ENCODE measurements around the gene MORN4. TPM values are rescaled to one million over a fixed set of nuclear protein-coding genes. Genes with fewer than 3 reads are reported as not detected.
"Not testable (repeated sequence)": the region's sequence is repeated elsewhere in the genome, so short reads cannot be mapped to it uniquely, and the experiment has no call there.

Gene MORN4
- total and polyA plus RNA-seq, 2 donors: 5.9 to 7.6 TPM

DNA sequence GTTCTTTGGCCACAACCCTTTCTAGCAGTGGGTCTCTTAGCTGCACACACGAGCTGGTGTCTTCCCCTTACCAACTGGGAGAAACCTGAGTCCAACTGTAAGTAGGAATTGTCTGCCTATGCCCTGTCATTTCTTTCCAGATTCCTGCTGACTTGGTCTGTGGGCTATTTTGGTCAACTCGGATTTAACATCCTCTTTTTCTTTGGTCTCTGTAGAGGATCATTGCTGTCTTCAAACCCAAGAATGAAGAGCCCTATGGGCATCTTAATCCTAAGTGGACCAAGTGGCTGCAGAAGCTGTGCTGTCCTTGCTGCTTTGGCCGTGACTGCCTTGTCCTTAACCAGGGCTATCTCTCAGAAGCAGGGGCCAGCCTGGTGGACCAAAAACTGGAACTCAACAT is 17.4 kb upstream of the MORN4 start:
- no peak for DNase-seq (ENCODE audit: extremely low spot score)
- Histone ChIP-seq H3K4me1 (ENCODE audit: insufficient read depth) (no peaks in the 10 kb centered on the region), H3K27ac (ENCODE audit: low read depth) (no peak overlapping the region), H3K4me3 (ENCODE audit: low read depth, low read length) (no peak overlapping the region), H3K36me3 (ENCODE audit: insufficient read depth) (peaks cover 3% of the 10 kb centered on the region)
- 92% methylated on average over 3 of the region's 3 CpGs for WGBS

GRCh38 chr10:97649405-97649750 is 16.1 kb upstream of the MORN4 start:
- not testable (repeated sequence) for H3K4me1 ChIP-seq (ENCODE audit: insufficient read depth); DNase-seq (ENCODE audit: extremely low spot score); H3K36me3 ChIP-seq (ENCODE audit: insufficient read depth); H3K27ac ChIP-seq (ENCODE audit: low read depth); H3K4me3 ChIP-seq (ENCODE audit: low read depth, low read length)
- WGBS: 92% methylated on average over 4 of the region's 4 CpGs

- WGBS: 67% methylated on average over 5 of the region's 5 CpGs
- Histone ChIP-seq H3K27ac (ENCODE audit: low read depth) (peak overlapping the region; percentile 26), H3K36me3 (ENCODE audit: insufficient read depth) (peaks cover 2% of the 10 kb centered on the region), H3K4me3 (ENCODE audit: low read depth, low read length) (no peak overlapping the region), H3K4me1 (ENCODE audit: insufficient read depth) (no peaks in the 10 kb centered on the region)
- no peak for DNase-seq (ENCODE audit: extremely low spot score)
Measured at GRCh38 chr10:97648562-97649404, 15.5 kb upstream of the MORN4 start.

GRCh38 chr10:97647556-97647955 is 14.3 kb upstream of the MORN4 start:
- DNase-seq (ENCODE audit: extremely low spot score): no peak
- Histone ChIP-seq H3K4me1 (ENCODE audit: insufficient read depth) (no peaks in the 10 kb centered on the region), H3K27ac (ENCODE audit: low read depth) (no peak overlapping the region), H3K4me3 (ENCODE audit: low read depth, low read length) (no peak overlapping the region), H3K36me3 (ENCODE audit: insufficient read depth) (peaks cover 2% of the 10 kb centered on the region)
- 88% methylated on average over 1 of the region's 1 CpG for WGBS

DNA sequence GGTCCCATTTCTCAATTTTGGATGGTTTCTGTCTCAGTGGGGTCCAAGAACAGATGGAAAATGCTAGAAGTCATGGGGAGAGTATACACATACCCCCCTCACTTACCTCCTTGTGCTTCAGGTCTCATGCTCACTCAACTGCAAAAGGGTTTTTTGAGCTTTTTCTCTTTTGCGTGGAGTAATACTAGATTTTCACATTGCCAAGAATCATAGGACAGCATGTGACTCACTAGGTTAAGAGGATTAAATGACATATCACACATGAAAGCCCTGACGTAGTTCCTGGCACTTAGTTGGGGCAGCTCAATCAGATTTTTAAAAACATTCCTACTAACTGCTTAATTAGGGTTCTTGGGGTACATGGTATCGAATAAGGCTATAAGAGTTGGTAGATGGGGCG is 11.6 kb upstream of the MORN4 start:
- H3K4me3 ChIP-seq (ENCODE audit: low read depth, low read length): no peak overlapping the region
- no peaks in the 10 kb centered on the region for H3K4me1 ChIP-seq (ENCODE audit: insufficient read depth)
- 95% methylated on average over 4 of the region's 4 CpGs for whole genome bisulfite sequencing
- no peak for DNase-seq (ENCODE audit: extremely low spot score)
- no peak overlapping the region for H3K27ac ChIP-seq (ENCODE audit: low read depth)
- H3K36me3 ChIP-seq (ENCODE audit: insufficient read depth): peaks cover 2% of the 10 kb centered on the region

DNA sequence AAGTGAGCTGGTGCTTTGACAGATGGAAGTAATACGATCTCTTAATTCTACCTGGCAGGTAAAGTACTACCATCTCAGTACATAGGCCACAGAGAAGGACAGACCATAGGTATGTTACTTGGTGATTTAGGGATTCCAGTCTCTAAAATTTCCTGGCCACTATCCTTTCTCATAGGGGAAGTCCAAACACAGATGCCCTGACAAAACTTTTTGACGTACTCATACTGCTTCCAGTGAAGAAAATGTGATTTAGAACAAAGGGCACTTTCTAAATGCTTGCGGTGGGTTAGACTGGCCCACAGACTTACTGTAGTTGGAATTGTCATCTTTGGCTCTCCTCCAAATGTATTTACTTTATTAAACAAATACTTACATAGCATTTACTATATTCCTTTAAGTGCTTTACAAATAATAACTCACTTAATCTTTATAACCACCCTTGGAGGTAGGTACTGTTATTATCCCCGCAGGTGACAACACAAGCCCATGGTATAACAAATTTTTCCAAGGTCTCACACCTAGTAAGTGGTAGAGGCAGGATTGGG is 10.2 kb upstream of the MORN4 start:
- DNase-seq (ENCODE audit: extremely low spot score): no peak
- Histone ChIP-seq H3K4me1 (ENCODE audit: insufficient read depth) (no peaks in the 10 kb centered on the region), H3K36me3 (ENCODE audit: insufficient read depth) (peaks cover 2% of the 10 kb centered on the region), H3K4me3 (ENCODE audit: low read depth, low read length) (no peak overlapping the region), H3K27ac (ENCODE audit: low read depth) (no peak overlapping the region)
- 90% methylated on average over 4 of the region's 4 CpGs for WGBS

DNA sequence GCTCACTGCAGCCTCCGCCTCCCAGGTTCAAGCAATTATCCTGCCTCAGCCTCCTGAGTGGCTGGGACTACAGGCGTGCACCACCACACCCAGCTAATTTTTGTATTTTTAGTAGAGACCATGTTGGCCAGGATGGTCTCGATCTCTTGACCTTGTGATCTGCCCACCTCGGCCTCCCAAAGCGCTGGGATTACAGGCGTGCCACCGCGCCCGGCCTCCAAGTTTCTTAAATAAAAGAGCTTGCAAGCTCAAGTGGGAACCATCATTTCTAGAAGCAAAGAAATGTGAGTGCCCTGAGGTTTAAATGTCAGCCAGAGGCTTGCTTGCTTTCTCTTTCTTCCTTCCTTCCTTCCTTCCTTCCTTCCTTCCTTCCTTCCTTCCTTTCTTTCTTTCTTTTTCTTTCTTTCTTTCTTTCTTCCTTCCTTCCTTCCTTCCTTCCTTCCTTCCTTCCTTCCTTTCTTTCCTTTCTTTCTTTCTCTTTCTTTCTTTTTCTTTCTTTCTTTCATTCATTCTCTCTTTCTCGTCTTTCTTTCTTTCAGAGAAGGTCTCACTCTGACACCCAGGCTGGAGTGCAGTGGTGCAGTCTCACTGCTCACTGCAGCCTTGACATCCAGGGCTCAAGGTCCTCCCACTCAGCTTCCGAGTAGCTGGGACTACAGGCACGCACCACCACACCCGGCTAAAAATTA is 9.3 kb upstream of the MORN4 start:
- DNase-seq (ENCODE audit: extremely low spot score); H3K36me3 ChIP-seq (ENCODE audit: insufficient read depth): not testable (repeated sequence)
- 97% methylated on average over 13 of the region's 13 CpGs for WGBS

DNA sequence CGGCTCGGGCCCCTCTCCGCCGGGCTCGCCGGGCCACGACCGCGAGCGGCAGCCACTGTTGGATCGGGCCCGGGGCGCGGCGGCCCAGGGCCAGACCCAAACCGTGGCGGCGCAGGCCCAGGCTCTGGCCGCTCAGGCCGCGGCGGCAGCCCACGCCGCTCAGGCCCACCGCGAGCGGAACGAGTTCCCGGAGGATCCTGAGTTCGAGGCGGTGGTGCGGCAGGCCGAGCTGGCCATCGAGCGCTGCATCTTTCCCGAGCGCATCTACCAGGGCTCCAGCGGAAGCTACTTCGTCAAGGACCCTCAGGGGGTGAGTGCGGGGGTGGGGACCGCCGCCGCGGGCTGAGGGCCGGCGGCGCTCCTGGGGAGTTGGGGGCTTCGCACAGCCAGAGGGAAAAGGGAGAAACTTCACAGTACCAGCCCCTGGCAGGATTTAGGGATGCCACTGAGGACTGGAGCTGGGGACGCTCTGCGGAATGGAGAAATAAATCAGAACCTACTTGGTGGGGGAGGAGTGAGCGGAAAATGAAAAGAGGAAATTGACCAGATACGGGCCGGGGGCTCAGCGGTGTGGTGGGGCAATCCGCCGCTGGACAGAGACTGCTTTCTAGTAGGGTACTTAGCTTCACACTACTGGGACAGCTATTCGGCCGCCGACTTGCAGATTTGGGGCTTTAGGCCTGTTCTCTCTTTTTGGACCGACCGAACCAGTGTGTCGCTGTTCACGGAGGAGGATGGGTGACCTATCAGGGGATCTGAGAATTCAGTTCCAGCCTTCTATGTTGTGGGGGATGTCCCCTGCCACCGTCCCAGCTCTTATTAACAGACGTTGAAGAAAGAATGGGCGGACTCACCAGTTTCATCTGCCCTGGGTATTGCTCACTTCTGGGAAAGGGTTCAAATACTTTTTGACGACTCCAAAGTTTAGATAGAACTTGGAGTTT is 7.8 kb upstream of the MORN4 start:
- H3K4me1 ChIP-seq (ENCODE audit: insufficient read depth): no peaks in the 10 kb centered on the region
- DNase-seq (ENCODE audit: extremely low spot score): no peak
- H3K27ac ChIP-seq (ENCODE audit: low read depth): peak overlapping the region; percentile 82

More for the DNA sequence above, 9.3 kb upstream of the MORN4 start:
- H3K27ac ChIP-seq (ENCODE audit: low read depth); H3K4me1 ChIP-seq (ENCODE audit: insufficient read depth); H3K4me3 ChIP-seq (ENCODE audit: low read depth, low read length): not testable (repeated sequence)

DNA sequence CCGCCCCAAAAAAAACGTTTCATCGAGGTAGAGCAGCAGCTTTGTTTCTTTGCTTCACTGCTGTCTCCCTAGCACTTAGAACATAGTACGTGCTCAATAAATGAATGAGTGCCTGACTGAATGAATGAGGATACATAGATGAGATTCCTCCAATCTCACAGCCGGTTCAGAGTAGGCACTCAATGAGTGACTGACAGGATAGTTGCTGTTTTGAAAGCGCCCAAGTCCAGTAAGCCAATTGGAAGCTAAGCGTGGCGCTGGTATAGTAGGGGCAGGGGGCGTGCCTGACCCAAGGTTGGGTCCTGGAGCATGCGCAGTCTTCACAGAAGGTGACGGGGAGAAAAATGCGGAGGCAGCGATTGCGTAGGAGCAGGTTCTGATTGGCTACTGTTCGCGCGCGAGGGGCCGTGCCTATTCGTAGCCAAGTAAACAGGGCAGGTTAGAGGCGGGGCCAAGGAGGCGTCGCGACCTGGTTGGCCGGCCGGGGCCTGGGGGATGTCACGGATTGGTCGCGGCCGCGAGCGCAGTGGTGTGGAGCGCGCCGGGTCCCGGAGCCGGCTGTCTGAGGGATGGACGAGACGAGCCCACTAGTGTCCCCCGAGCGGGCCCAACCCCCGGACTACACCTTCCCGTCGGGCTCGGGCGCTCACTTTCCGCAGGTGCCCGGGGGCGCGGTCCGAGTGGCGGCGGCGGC is 7.0 kb upstream of the MORN4 start, which contains the start of gene PI4K2A:
Gene PI4K2A (plus strand): TSS at position 498 of the 694 bp plus-strand sequence. CDS start 72 bp downstream, at position 570.
- no peaks in the 10 kb centered on the region for H3K4me1 ChIP-seq (ENCODE audit: insufficient read depth)
- peaks cover 2% of the 10 kb centered on the region for H3K36me3 ChIP-seq (ENCODE audit: insufficient read depth)
- DNase-seq (ENCODE audit: extremely low spot score): peak; percentile 96
- peak within 1 kb of the TSS; percentile 82 for H3K27ac ChIP-seq (ENCODE audit: low read depth)
- WGBS: 2% methylated on average over 54 of the region's 54 CpGs
- peak within 1 kb of the TSS; percentile 88 for H3K4me3 ChIP-seq (ENCODE audit: low read depth, low read length)

More for the DNA sequence above, 7.8 kb upstream of the MORN4 start:
- under 1% methylated on average over 67 of the region's 67 CpGs for WGBS
- H3K4me3 ChIP-seq (ENCODE audit: low read depth, low read length): peak overlapping the region; percentile 88
- H3K36me3 ChIP-seq (ENCODE audit: insufficient read depth): peaks cover 2% of the 10 kb centered on the region

GRCh38 chr10:97639090-97639489 is 5.8 kb upstream of the MORN4 start:
- DNase-seq (ENCODE audit: extremely low spot score); H3K4me1 ChIP-seq (ENCODE audit: insufficient read depth); H3K27ac ChIP-seq (ENCODE audit: low read depth); H3K4me3 ChIP-seq (ENCODE audit: low read depth, low read length); H3K36me3 ChIP-seq (ENCODE audit: insufficient read depth): not testable (repeated sequence)
- 88% methylated on average over 3 of the region's 3 CpGs for WGBS

- Histone ChIP-seq H3K4me1 (ENCODE audit: insufficient read depth) (no peaks in the 10 kb centered on the region), H3K4me3 (ENCODE audit: low read depth, low read length) (no peak overlapping the region), H3K36me3 (ENCODE audit: insufficient read depth) (no peaks in the 10 kb centered on the region), H3K27ac (ENCODE audit: low read depth) (no peak overlapping the region)
- WGBS: 89% methylated on average over 1 of the region's 1 CpG
- no peak for DNase-seq (ENCODE audit: extremely low spot score)
Measured at GRCh38 chr10:97635577-97635976, 2.3 kb upstream of the MORN4 start.

DNA sequence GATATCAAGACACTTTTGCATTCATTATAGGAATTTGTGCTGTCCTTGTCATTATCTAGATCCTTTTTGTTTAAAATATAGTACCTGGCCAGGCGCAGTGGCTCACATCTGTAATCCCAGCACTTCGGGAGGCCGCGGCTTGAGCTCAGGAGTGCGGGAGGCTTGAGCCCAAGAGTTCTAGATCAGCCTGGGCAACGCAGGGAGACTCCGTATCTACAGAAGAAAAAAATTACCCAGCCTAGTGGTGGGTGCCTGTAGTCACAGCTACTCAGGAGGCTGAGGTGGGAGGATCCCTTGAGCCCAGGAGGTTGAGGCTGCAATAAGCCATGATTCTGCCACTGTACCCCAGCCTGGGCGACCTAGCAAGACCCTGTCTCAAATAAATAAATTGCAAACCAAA is 621 bp upstream of the MORN4 start:
- WGBS: 85% methylated on average over 8 of the region's 8 CpGs
- Histone ChIP-seq H3K36me3 (ENCODE audit: insufficient read depth) (no peaks in the 10 kb centered on the region), H3K27ac (ENCODE audit: low read depth) (no peak overlapping the region), H3K4me3 (ENCODE audit: low read depth, low read length) (peak overlapping the region; percentile 75), H3K4me1 (ENCODE audit: insufficient read depth) (no peaks in the 10 kb centered on the region)
- no peak for DNase-seq (ENCODE audit: extremely low spot score)

- no peak overlapping the region for H3K4me3 ChIP-seq (ENCODE audit: low read depth, low read length)
- H3K27ac ChIP-seq (ENCODE audit: low read depth): no peak overlapping the region
- no peaks in the 10 kb centered on the region for H3K4me1 ChIP-seq (ENCODE audit: insufficient read depth)
- no peaks in the 10 kb centered on the region for H3K36me3 ChIP-seq (ENCODE audit: insufficient read depth)
- DNase-seq (ENCODE audit: extremely low spot score): no peak
Measured at GRCh38 chr10:97631098-97631497, 2.2 kb downstream of the MORN4 start.
